Keratinocyte (primary cell): ENCODE data around the gene KIAA1755. TPM values are rescaled to one million over a fixed set of nuclear protein-coding genes. Genes with fewer than 3 reads are reported as not detected.

Source experiments
- DNase-seq: peaks from one replicate; pipeline ENCODE4 v3.0.0-alpha.2; 2011; ENCODE audit warnings: low read depth, missing footprints, low spot score
- FAIRE-seq: peaks from 2 replicates; lab custom pipeline; 2011; peaks lifted over from hg19 to GRCh38; lab: Jason Lieb, UNC
- H2AFZ ChIP-seq: 2 replicates; pipeline ENCODE4 v1.6.0; 2012; ENCODE audit warnings: low read length, control low read depth, inconsistent platforms; ENCODE audit not compliant: control insufficient read depth
- H3K27ac ChIP-seq: 2 replicates; pipeline ENCODE4 v1.5.1; 2011; ENCODE audit warnings: low read length; ENCODE audit not compliant: control insufficient read depth, insufficient read depth
- H3K27me3 ChIP-seq: 3 replicates; pipeline ENCODE4 v1.6.0; 2011; ENCODE audit warnings: low read length; ENCODE audit not compliant: control insufficient read depth, insufficient read depth; ENCODE audit errors: extremely low read depth
- H3K36me3 ChIP-seq, 2 experiments: 2 replicates in 1 of 2; 3 replicates in 1 of 2; pipeline ENCODE4 v1.5.1; 2011; ENCODE audit warnings: low read length in 2 of 2, mild to moderate bottlenecking in 1 of 2; ENCODE audit not compliant: control insufficient read depth in 2 of 2, insufficient read depth in 2 of 2; ENCODE audit errors: extremely low read depth in 1 of 2
- H3K4me1 ChIP-seq: 3 replicates; pipeline ENCODE4 v1.5.1; 2011; ENCODE audit warnings: low read length; ENCODE audit not compliant: control insufficient read depth, insufficient read depth; ENCODE audit errors: extremely low read depth
- H3K4me2 ChIP-seq: 3 replicates; pipeline ENCODE4 v1.6.0; 2011; ENCODE audit warnings: low read depth, low read length; ENCODE audit not compliant: control insufficient read depth, insufficient read depth; ENCODE audit errors: extremely low read depth
- H3K4me3 ChIP-seq, 3 experiments: fragments of 200-600 bp in 1 of 3; sonication (generic) in 1 of 3; 2 replicates in 2 of 3; 3 replicates in 1 of 3; pipeline ENCODE4 v1.5.1; 2011 to 2016; ENCODE audit warnings: low read length in 3 of 3, mild to moderate bottlenecking in 3 of 3, control low read depth in 2 of 3, inconsistent platforms in 1 of 3, low read depth in 1 of 3, mixed read lengths in 1 of 3, mixed run types in 1 of 3, moderate library complexity in 1 of 3; ENCODE audit not compliant: control insufficient read depth in 2 of 3, insufficient read depth in 2 of 3; ENCODE audit errors: extremely low read depth in 1 of 3
- H3K79me2 ChIP-seq: 2 replicates; pipeline ENCODE4 v1.6.0; 2012; ENCODE audit warnings: low read length; ENCODE audit not compliant: control insufficient read depth, insufficient read depth
- H3K9ac ChIP-seq: 3 replicates; pipeline ENCODE4 v1.6.0; 2011; ENCODE audit warnings: low read length; ENCODE audit not compliant: control insufficient read depth, insufficient read depth; ENCODE audit errors: extremely low read depth
- H3K9me1 ChIP-seq: 3 replicates; pipeline ENCODE4 v1.6.0; 2011; ENCODE audit warnings: low read length; ENCODE audit not compliant: control insufficient read depth, insufficient read depth; ENCODE audit errors: extremely low read depth
- H3K9me3 ChIP-seq: 2 replicates; pipeline ENCODE4 v1.5.1; 2012; ENCODE audit warnings: low read depth, low read length; ENCODE audit not compliant: control insufficient read depth
- H4K20me1 ChIP-seq: 3 replicates; pipeline ENCODE4 v1.6.0; 2011; ENCODE audit warnings: low read length; ENCODE audit not compliant: control insufficient read depth, insufficient read depth; ENCODE audit errors: extremely low read depth
- EZH2 ChIP-seq: IDR thresholded peaks from one replicate; pipeline ENCODE4 v1.6.1; 2012; ENCODE audit warnings: inconsistent platforms, mild to moderate bottlenecking, low read length, moderate library complexity
- dilution Hi-C: fragments of 300-500 bp; cut with MboI; formaldehyde crosslinking; loops from one replicate; pipeline ENCODE4 v1.7.0; 2020; ENCODE audit warnings: low sequenced_read_pairs; ENCODE audit not compliant: extremely low pct_ligation_motif_present
- polyA plus RNA-seq, 5 experiments: library from polyadenylated mRNA; depleted of rRNA in 3 of 5; stranded (reverse) in 3 of 5; stranded (forward) in 1 of 5; unstranded in 1 of 5; fragments of >200 nt; gene quantifications; 1 replicate in 1 of 5; 2 replicates in 3 of 5; 3 replicates in 1 of 5; pipeline versions ENCODE4 v1.2.1 to v1.2.3, GENCODE V29; 2011 to 2012; ENCODE audit warnings: missing spikeins in 2 of 5, low read depth in 1 of 5, low replicate concordance in 1 of 5
- TF ChIP-seq, protein P1 (sequence below), 3 experiments: IDR thresholded peaks in 1 of 3; conservative IDR thresholded peaks in 1 of 3; optimal IDR thresholded peaks in 1 of 3; 2 replicates in 2 of 3; 3 replicates in 1 of 3; pipeline versions ENCODE3 to v1.5.1; 2011; ENCODE audit warnings: low read length in 3 of 3, mild to moderate bottlenecking in 3 of 3, moderate library complexity in 2 of 3, control low read depth in 1 of 3, inconsistent platforms in 1 of 3; ENCODE audit not compliant: insufficient read depth in 2 of 3; ENCODE audit errors: extremely low read depth in 1 of 3

The KIAA1755 gene
- polyA plus RNA-seq, 1 donor (not counting 4 experiments of a cell fraction or from before 2014, with no cell fraction given), result not detected

DNA sequence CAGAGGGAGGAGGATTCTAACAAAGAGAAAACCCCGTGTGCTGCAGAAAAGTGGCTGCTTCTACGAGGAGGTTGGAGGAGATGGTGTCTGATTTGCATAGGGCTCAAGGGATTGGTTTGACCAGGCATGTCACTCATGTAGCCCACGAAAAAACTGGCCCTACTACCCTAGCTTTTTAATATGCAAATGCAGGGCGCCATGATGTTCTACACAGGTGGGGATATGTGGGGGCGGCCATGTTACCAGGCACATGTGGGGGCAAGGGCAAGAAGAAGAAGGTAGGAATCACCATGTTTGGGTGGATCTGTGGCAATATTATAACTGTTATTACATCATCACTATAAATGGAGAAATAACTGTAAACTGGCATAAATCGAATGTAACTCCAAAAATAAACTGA, 9.9 kb downstream of the KIAA1755 start:
- no peaks in the 10 kb centered on the region for H3K9me1 ChIP-seq
- no peak for DNase-seq
- no peak for FAIRE-seq
- H3K4me1 ChIP-seq, result no peaks in the 10 kb centered on the region
- dilution Hi-C loops, result no loop called here
- no peaks in the 10 kb centered on the region for H3K27me3 ChIP-seq
- H4K20me1 ChIP-seq, result no peaks in the 10 kb centered on the region
- H3K9ac ChIP-seq, result no peak overlapping the region
- no peak overlapping the region for H2AFZ ChIP-seq
- H3K4me2 ChIP-seq, result no peak overlapping the region
- H3K36me3 ChIP-seq, result no peaks in the 10 kb centered on the region
- no peaks in the 10 kb centered on the region for H3K9me3 ChIP-seq
- no peak overlapping the region for H3K27ac ChIP-seq
- H3K4me3 ChIP-seq, result no peak overlapping the region
- no peaks in the 10 kb centered on the region for H3K79me2 ChIP-seq
- TF ChIP-seq, protein P1, sequence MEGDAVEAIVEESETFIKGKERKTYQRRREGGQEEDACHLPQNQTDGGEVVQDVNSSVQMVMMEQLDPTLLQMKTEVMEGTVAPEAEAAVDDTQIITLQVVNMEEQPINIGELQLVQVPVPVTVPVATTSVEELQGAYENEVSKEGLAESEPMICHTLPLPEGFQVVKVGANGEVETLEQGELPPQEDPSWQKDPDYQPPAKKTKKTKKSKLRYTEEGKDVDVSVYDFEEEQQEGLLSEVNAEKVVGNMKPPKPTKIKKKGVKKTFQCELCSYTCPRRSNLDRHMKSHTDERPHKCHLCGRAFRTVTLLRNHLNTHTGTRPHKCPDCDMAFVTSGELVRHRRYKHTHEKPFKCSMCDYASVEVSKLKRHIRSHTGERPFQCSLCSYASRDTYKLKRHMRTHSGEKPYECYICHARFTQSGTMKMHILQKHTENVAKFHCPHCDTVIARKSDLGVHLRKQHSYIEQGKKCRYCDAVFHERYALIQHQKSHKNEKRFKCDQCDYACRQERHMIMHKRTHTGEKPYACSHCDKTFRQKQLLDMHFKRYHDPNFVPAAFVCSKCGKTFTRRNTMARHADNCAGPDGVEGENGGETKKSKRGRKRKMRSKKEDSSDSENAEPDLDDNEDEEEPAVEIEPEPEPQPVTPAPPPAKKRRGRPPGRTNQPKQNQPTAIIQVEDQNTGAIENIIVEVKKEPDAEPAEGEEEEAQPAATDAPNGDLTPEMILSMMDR (optimal IDR thresholded peaks at IDR 0.05 in 1 of 3, IDR thresholded peaks at IDR 0.05 in 1 of 3, conservative IDR thresholded peaks at IDR 0.05 in 1 of 3; ENCODE audit: extremely low read depth in 1 of 3, insufficient read depth in 2 of 3, low read length in 3 of 3), result no peak
- TF ChIP-seq EZH2, result no peak

GRCh38 chr20:38249536-38250310, 10.8 kb downstream of the KIAA1755 start:
- H3K79me2 ChIP-seq, result no peaks in the 10 kb centered on the region
- no peak overlapping the region for H3K27ac ChIP-seq
- H2AFZ ChIP-seq, result no peak overlapping the region
- H3K36me3 ChIP-seq, result no peaks in the 10 kb centered on the region
- no peaks in the 10 kb centered on the region for H4K20me1 ChIP-seq
- no peak for DNase-seq
- no peaks in the 10 kb centered on the region for H3K27me3 ChIP-seq
- no peak overlapping the region for H3K4me2 ChIP-seq
- TF ChIP-seq EZH2, result no peak
- H3K4me3 ChIP-seq, result no peak overlapping the region
- H3K9me3 ChIP-seq, result no peaks in the 10 kb centered on the region
- H3K9ac ChIP-seq, result no peak overlapping the region
- no peak for FAIRE-seq
- dilution Hi-C loops, result no loop called here
- no peaks in the 10 kb centered on the region for H3K4me1 ChIP-seq
- H3K9me1 ChIP-seq, result no peaks in the 10 kb centered on the region
